Tibial nerve (tissue), 4 donors: Measurements from ENCODE around the gene L1CAM.

Experiments
- CTCF ChIP-seq, 5 experiments: fragments of 200-600 bp in 3 of 5; fragments of 450-650 bp in 2 of 5; sonication (generic) in 3 of 5; IDR thresholded peaks; one replicate each; pipeline ENCODE4 v1.5.1; 2016 to 2019; ENCODE audit warnings: antibody characterized with exemption in 5 of 5, mild to moderate bottlenecking in 3 of 5, moderate library complexity in 2 of 5
- EP300 ChIP-seq, 2 donors: sonication (generic); formaldehyde crosslinking; IDR thresholded peaks; one replicate each; pipeline ENCODE4 v1.6.1; 2017; ENCODE audit warnings: antibody characterized with exemption in 2 of 2, mild to moderate bottlenecking in 1 of 2

GRCh38 chrX:153861733-153862310 lies 24.2 kb downstream of the L1CAM start:
- TF ChIP-seq CTCF (IDR thresholded peaks at IDR 0.05) (no peak), EP300 (IDR thresholded peaks at IDR 0.05) (no peak)
